ENCODE results near the gene N4BP3. TPM values are rescaled to one million over a fixed set of nuclear protein-coding genes. Genes with fewer than 3 reads are reported as not detected.

Gene N4BP3
- total and polyA plus RNA-seq, 2 experiments from 2014 or later = 9.8 to 58.2 TPM

DNA sequence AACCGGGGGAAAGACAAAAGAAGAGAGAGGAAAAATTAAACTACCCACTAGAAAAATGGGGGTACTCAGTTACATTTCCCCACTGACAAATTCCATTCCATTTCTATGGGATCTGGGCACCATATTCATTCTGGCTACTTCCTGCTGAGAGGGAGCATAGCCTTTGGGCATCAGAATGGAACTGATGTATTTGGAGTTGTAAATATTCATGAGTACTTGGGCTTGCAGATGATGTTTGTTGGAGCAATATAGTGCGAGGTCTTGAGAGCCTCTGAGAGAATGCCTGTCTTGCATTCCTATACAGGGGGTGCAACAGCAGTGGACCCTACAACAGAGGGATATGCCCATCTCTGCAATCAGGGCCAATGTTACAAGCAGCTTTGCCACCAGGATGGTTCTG is 57.1 kb downstream of the N4BP3 start:
- H3K27me3 Mint-ChIP-seq (ENCODE audit: insufficient read depth, low read depth, poor library complexity) = peaks cover 2% of the 10 kb centered on the region
- H3K36me3 ChIP-seq (ENCODE audit: insufficient read depth) = no peaks in the 10 kb centered on the region
- no peak overlapping the region for H2AFZ ChIP-seq
- no peaks in the 10 kb centered on the region for H3K9me2 ChIP-seq (ENCODE audit: insufficient read depth)
- no peak overlapping the region for H3K4me3 ChIP-seq
- H3K4me1 ChIP-seq (ENCODE audit: insufficient read depth) = peaks cover 16% of the 10 kb centered on the region; the same call in 1 of the 2 replicates
- no peak overlapping the region for H3K27ac Mint-ChIP-seq
- H3F3A ChIP-seq (replicated peaks; ENCODE audit: low read depth) = no peaks in the 10 kb centered on the region
- peaks cover 14% of the 10 kb centered on the region for H3K4me1 Mint-ChIP-seq
- no peak overlapping the region for H3K4me3 Mint-ChIP-seq
- no peak for DNase-seq (ENCODE audit: low spot score)
- no peak overlapping the region for H3K27ac ChIP-seq (ENCODE audit: low read depth)
- H3K79me2 ChIP-seq (replicated peaks; ENCODE audit: insufficient read depth) = no peaks in the 10 kb centered on the region
- no peak for ATAC-seq
- H3K27me3 ChIP-seq (ENCODE audit: insufficient read depth) = no peaks in the 10 kb centered on the region
- H3K4me2 ChIP-seq = no peak overlapping the region
- no peaks in the 10 kb centered on the region for H3K9me3 Mint-ChIP-seq
- H3K36me3 Mint-ChIP-seq (ENCODE audit: low read depth) = no peaks in the 10 kb centered on the region
- H4K20me1 ChIP-seq (replicated peaks; ENCODE audit: insufficient read depth) = no peaks in the 10 kb centered on the region
- TF ChIP-seq NANOG (IDR thresholded peaks at IDR 0.05; ENCODE audit: borderline replicate concordance) (no peak), ZNF331 (CRISPR knock-in tag; IDR thresholded peaks at IDR 0.05; ENCODE audit: low read depth) (no peak), ZNF114 (CRISPR knock-in tag; IDR thresholded peaks at IDR 0.05) (no peak)
- TF ChIP-seq, protein P1, sequence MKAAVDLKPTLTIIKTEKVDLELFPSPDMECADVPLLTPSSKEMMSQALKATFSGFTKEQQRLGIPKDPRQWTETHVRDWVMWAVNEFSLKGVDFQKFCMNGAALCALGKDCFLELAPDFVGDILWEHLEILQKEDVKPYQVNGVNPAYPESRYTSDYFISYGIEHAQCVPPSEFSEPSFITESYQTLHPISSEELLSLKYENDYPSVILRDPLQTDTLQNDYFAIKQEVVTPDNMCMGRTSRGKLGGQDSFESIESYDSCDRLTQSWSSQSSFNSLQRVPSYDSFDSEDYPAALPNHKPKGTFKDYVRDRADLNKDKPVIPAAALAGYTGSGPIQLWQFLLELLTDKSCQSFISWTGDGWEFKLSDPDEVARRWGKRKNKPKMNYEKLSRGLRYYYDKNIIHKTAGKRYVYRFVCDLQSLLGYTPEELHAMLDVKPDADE (IDR thresholded peaks at IDR 0.05) = no peak

DNA sequence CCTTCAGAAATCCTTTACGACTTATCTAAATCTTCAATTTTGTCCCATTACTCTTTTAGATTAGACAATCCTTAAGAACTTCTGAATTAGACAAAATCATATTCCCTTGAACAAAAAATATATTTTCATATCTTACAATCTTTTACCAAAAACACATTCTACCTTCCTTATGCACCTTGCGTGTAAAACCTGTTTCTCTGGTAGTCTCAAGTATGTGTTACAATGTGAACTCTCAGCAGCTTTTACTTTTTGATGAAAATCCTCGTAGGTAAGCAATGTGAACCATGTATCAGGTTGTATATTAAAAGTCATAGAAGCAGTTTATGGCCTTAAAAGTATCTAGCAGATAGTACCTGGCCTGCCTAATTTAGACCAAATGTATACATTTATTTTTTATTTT is 61.1 kb downstream of the N4BP3 start:
- H3K27me3 ChIP-seq (ENCODE audit: insufficient read depth) = no peaks in the 10 kb centered on the region
- H3K36me3 ChIP-seq (ENCODE audit: insufficient read depth) = no peaks in the 10 kb centered on the region
- no peak for DNase-seq (ENCODE audit: low spot score)
- peaks cover 24% of the 10 kb centered on the region for H3K4me1 ChIP-seq (ENCODE audit: insufficient read depth)
- Mint-ChIP-seq H3K4me1 (peaks cover 24% of the 10 kb centered on the region), H3K9me3 (peaks cover 9% of the 10 kb centered on the region), H3K4me3 (no peak overlapping the region), H3K36me3 (ENCODE audit: low read depth) (peaks cover 9% of the 10 kb centered on the region), H3K27ac (no peak overlapping the region), H3K27me3 (ENCODE audit: insufficient read depth, low read depth, poor library complexity) (peaks cover 4% of the 10 kb centered on the region)
- peaks cover 9% of the 10 kb centered on the region; the same call in 1 of the 2 replicates for H3F3A ChIP-seq (replicated peaks; ENCODE audit: low read depth)
- H3K27ac ChIP-seq (ENCODE audit: low read depth) = no peak overlapping the region
- H2AFZ ChIP-seq = no peak overlapping the region
- no peaks in the 10 kb centered on the region for H3K79me2 ChIP-seq (replicated peaks; ENCODE audit: insufficient read depth)
- H4K20me1 ChIP-seq (replicated peaks; ENCODE audit: insufficient read depth) = no peaks in the 10 kb centered on the region
- no peaks in the 10 kb centered on the region for H3K9me2 ChIP-seq (ENCODE audit: insufficient read depth)
- no peak overlapping the region for H3K4me3 ChIP-seq
- H3K4me2 ChIP-seq = no peak overlapping the region
- no peak for ATAC-seq
- TF ChIP-seq STAT1 (IDR thresholded peaks at IDR 0.05; ENCODE audit: unreplicated experiment) (no peak), POLR2AphosphoS5 (IDR thresholded peaks at IDR 0.05; ENCODE audit: low read depth) (no peak), ZNF331 (CRISPR knock-in tag; IDR thresholded peaks at IDR 0.05; ENCODE audit: low read depth) (no peak), ZNF114 (CRISPR knock-in tag; IDR thresholded peaks at IDR 0.05) (no peak), NANOG (IDR thresholded peaks at IDR 0.05; ENCODE audit: borderline replicate concordance) (no peak)
- TF ChIP-seq, protein P2, sequence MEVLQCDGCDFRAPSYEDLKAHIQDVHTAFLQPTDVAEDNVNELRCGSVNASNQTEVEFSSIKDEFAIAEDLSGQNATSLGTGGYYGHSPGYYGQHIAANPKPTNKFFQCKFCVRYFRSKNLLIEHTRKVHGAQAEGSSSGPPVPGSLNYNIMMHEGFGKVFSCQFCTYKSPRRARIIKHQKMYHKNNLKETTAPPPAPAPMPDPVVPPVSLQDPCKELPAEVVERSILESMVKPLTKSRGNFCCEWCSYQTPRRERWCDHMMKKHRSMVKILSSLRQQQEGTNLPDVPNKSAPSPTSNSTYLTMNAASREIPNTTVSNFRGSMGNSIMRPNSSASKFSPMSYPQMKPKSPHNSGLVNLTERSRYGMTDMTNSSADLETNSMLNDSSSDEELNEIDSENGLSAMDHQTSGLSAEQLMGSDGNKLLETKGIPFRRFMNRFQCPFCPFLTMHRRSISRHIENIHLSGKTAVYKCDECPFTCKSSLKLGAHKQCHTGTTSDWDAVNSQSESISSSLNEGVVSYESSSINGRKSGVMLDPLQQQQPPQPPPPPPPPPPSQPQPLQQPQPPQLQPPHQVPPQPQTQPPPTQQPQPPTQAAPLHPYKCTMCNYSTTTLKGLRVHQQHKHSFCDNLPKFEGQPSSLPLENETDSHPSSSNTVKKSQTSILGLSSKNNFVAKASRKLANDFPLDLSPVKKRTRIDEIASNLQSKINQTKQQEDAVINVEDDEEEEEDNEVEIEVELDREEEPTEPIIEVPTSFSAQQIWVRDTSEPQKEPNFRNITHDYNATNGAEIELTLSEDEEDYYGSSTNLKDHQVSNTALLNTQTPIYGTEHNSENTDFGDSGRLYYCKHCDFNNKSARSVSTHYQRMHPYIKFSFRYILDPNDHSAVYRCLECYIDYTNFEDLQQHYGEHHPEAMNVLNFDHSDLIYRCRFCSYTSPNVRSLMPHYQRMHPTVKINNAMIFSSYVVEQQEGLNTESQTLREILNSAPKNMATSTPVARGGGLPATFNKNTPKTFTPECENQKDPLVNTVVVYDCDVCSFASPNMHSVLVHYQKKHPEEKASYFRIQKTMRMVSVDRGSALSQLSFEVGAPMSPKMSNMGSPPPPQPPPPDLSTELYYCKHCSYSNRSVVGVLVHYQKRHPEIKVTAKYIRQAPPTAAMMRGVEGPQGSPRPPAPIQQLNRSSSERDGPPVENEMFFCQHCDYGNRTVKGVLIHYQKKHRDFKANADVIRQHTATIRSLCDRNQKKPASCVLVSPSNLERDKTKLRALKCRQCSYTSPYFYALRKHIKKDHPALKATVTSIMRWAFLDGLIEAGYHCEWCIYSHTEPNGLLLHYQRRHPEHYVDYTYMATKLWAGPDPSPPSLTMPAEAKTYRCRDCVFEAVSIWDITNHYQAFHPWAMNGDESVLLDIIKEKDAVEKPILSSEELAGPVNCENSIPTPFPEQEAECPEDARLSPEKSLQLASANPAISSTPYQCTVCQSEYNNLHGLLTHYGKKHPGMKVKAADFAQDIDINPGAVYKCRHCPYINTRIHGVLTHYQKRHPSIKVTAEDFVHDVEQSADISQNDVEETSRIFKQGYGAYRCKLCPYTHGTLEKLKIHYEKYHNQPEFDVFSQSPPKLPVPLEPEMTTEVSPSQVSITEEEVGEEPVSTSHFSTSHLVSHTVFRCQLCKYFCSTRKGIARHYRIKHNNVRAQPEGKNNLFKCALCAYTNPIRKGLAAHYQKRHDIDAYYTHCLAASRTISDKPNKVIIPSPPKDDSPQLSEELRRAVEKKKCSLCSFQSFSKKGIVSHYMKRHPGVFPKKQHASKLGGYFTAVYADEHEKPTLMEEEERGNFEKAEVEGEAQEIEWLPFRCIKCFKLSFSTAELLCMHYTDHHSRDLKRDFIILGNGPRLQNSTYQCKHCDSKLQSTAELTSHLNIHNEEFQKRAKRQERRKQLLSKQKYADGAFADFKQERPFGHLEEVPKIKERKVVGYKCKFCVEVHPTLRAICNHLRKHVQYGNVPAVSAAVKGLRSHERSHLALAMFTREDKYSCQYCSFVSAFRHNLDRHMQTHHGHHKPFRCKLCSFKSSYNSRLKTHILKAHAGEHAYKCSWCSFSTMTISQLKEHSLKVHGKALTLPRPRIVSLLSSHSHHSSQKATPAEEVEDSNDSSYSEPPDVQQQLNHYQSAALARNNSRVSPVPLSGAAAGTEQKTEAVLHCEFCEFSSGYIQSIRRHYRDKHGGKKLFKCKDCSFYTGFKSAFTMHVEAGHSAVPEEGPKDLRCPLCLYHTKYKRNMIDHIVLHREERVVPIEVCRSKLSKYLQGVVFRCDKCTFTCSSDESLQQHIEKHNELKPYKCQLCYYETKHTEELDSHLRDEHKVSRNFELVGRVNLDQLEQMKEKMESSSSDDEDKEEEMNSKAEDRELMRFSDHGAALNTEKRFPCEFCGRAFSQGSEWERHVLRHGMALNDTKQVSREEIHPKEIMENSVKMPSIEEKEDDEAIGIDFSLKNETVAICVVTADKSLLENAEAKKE (CRISPR knock-in tag; IDR thresholded peaks at IDR 0.05) = no peak
- TF ChIP-seq, protein P3, sequence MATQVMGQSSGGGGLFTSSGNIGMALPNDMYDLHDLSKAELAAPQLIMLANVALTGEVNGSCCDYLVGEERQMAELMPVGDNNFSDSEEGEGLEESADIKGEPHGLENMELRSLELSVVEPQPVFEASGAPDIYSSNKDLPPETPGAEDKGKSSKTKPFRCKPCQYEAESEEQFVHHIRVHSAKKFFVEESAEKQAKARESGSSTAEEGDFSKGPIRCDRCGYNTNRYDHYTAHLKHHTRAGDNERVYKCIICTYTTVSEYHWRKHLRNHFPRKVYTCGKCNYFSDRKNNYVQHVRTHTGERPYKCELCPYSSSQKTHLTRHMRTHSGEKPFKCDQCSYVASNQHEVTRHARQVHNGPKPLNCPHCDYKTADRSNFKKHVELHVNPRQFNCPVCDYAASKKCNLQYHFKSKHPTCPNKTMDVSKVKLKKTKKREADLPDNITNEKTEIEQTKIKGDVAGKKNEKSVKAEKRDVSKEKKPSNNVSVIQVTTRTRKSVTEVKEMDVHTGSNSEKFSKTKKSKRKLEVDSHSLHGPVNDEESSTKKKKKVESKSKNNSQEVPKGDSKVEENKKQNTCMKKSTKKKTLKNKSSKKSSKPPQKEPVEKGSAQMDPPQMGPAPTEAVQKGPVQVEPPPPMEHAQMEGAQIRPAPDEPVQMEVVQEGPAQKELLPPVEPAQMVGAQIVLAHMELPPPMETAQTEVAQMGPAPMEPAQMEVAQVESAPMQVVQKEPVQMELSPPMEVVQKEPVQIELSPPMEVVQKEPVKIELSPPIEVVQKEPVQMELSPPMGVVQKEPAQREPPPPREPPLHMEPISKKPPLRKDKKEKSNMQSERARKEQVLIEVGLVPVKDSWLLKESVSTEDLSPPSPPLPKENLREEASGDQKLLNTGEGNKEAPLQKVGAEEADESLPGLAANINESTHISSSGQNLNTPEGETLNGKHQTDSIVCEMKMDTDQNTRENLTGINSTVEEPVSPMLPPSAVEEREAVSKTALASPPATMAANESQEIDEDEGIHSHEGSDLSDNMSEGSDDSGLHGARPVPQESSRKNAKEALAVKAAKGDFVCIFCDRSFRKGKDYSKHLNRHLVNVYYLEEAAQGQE (IDR thresholded peaks at IDR 0.05; ENCODE audit: unreplicated experiment) = no peak
- TF ChIP-seq, protein P4, sequence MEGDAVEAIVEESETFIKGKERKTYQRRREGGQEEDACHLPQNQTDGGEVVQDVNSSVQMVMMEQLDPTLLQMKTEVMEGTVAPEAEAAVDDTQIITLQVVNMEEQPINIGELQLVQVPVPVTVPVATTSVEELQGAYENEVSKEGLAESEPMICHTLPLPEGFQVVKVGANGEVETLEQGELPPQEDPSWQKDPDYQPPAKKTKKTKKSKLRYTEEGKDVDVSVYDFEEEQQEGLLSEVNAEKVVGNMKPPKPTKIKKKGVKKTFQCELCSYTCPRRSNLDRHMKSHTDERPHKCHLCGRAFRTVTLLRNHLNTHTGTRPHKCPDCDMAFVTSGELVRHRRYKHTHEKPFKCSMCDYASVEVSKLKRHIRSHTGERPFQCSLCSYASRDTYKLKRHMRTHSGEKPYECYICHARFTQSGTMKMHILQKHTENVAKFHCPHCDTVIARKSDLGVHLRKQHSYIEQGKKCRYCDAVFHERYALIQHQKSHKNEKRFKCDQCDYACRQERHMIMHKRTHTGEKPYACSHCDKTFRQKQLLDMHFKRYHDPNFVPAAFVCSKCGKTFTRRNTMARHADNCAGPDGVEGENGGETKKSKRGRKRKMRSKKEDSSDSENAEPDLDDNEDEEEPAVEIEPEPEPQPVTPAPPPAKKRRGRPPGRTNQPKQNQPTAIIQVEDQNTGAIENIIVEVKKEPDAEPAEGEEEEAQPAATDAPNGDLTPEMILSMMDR (conservative IDR thresholded peaks at IDR 0.05; ENCODE audit: low read depth in 2 of 2) = no peak
